ENCODE data around the gene FUT6. TPM values are rescaled to one million over a fixed set of nuclear protein-coding genes. Genes with fewer than 3 reads are reported as not detected.

FUT6 gene
- total RNA-seq, 4 donors from 2014 or later = 0.17 TPM; not detected in 3

DNA sequence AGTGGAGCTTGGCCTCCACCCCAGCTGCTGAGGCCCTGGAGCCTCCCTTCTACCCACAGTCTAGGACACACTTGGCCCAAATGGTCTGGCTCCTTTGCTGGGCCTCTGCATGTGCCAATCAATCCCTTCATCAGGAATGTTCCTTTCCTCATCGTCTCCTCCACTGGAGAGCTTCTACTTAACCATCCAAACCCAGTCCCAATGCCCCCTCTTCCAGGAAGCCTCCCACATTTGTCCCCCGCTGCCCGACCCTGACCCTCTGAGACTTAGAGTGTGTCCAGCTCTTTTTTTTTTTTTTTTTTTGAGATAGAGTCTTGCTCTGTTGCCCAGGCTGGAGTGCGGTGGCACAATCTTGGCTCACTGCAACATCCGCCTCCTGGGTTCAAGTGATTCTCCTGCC lies 51.1 kb downstream of the FUT6 start:
- intact Hi-C loops (cut with DNase I) = no loop called here
- H3K27ac ChIP-seq (replicated peaks in 1 of 4) = no peak overlapping the region
- H3K4me3 ChIP-seq = no peak overlapping the region
- H3K27me3 ChIP-seq = no peaks in the 10 kb centered on the region
- WGBS = 96% methylated on average over 5 of the region's 5 CpGs
- peaks cover 7 to 12% (median 9%) of the 10 kb centered on the region in 4 donors for H3K4me1 ChIP-seq
- TF ChIP-seq POLR2A (IDR thresholded peaks at IDR 0.05; ENCODE audit: low read depth) (no peak), POLR2AphosphoS5 (IDR thresholded peaks at IDR 0.05) (no peak), EP300 (IDR thresholded peaks at IDR 0.05) (no peak)
- TF ChIP-seq, protein P1, sequence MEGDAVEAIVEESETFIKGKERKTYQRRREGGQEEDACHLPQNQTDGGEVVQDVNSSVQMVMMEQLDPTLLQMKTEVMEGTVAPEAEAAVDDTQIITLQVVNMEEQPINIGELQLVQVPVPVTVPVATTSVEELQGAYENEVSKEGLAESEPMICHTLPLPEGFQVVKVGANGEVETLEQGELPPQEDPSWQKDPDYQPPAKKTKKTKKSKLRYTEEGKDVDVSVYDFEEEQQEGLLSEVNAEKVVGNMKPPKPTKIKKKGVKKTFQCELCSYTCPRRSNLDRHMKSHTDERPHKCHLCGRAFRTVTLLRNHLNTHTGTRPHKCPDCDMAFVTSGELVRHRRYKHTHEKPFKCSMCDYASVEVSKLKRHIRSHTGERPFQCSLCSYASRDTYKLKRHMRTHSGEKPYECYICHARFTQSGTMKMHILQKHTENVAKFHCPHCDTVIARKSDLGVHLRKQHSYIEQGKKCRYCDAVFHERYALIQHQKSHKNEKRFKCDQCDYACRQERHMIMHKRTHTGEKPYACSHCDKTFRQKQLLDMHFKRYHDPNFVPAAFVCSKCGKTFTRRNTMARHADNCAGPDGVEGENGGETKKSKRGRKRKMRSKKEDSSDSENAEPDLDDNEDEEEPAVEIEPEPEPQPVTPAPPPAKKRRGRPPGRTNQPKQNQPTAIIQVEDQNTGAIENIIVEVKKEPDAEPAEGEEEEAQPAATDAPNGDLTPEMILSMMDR (IDR thresholded peaks at IDR 0.05) = no peak
- peaks cover 59 to 67% (median 65%) of the 10 kb centered on the region in 4 donors for H3K36me3 ChIP-seq
- DNase-seq (ENCODE audit: extremely low spot score) = no peak
- no peaks in the 10 kb centered on the region for H3K9me3 ChIP-seq

DNA sequence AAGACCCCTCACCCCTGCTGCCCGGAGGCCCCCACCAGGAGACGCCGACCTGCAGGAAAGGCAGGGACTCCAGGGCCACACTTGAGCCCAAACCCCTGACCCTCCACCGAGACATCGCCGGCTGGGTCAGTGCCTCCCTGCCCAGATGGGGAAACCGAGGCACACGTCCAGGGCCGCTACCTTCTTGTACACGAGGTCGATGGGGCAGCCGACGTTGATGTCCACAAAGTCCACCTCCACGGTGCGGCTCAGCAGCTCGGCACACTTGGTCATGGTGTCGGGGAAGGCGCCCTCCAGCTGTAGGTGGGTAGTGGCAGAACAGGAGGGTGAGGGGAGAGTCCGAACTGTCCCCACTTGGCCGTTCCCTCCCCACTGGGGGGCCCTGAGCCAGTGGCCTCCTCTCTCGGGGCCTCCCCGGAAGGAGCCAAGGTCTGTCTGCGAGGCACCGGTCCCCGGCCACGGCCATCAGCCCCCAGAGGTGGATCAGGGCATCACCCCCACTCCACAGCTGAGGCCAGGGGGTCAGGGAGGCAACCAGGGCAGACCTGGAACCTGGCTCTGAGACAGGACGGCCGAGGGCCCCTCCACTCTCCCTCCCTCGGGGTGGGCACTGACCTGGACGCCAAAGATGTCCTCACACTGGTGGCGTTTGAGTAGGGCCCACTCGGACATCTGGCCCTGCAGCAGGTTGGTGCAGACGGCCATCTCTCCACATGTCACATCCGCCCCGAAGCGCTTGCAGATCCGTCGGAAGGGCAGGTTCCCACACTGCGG lies 51.9 kb downstream of the FUT6 start:
- Histone ChIP-seq H3K27me3 (no peaks in the 10 kb centered on the region), H3K4me3 (no peak overlapping the region), H3K9me3 (no peaks in the 10 kb centered on the region), H3K4me1 (peaks cover 7 to 12% (median 9%) of the 10 kb centered on the region in 4 donors), H3K36me3 (peaks cover 59 to 69% (median 65%) of the 10 kb centered on the region in 4 donors), H3K27ac (replicated peaks in 1 of 4) (no peak overlapping the region)
- TF ChIP-seq EP300 (IDR thresholded peaks at IDR 0.05) (no peak), POLR2AphosphoS5 (IDR thresholded peaks at IDR 0.05) (no peak)
- TF ChIP-seq, protein P1 (IDR thresholded peaks at IDR 0.05) = no peak
- WGBS = 81% methylated on average over 14 of the region's 39 CpGs
- no peak for DNase-seq (ENCODE audit: extremely low spot score)
- intact Hi-C loops (cut with DNase I) = no loop called here

DNA sequence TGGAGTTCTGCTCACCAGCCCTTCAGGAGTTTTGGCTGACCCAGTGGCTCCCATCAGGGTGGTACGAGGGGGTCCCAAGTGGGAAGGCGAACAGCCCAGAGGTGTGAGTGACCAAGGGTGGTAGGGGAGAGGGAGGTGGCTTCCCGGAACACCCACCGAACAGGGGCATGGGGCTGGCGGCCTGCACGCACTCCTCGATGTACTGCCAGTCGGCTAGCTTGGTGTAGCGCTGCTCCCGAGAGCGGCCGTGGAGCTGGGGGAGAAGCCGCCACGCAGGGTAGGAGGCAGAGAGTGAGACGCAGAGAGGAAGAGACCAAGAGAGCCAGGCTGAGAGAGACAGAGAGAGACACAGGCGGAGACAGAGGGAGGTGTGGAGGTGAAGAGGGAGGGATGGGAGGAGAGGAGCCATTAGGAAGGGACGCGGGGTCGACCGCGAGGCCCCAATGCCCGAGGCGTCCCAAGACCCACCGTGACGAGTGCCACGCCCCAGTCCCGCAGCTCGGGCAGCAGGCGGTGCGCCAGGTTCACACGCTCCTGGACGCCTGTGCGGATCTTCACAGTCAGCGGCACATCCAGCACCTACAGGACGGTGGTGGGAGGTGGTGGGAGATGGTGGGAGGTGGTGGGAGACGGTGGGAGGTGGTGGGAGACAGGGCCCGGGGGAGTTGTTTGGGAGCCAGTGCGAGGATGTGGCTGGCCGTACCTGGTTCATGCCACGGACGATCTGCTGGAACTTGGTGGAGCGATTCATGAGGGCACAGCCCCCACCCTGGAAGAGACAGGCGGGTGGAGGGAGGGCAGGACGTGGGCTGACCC lies 52.7 kb downstream of the FUT6 start:
- no peaks in the 10 kb centered on the region for H3K9me3 ChIP-seq
- no peak overlapping the region for H3K4me3 ChIP-seq
- H3K36me3 ChIP-seq = peaks cover 59 to 69% (median 65%) of the 10 kb centered on the region in 4 donors
- no peaks in the 10 kb centered on the region for H3K27me3 ChIP-seq
- no peak overlapping the region for H3K27ac ChIP-seq (replicated peaks in 1 of 4)
- TF ChIP-seq POLR2AphosphoS5 (IDR thresholded peaks at IDR 0.05) (no peak), EP300 (IDR thresholded peaks at IDR 0.05) (no peak), POLR2A (IDR thresholded peaks at IDR 0.05; ENCODE audit: low read depth) (no peak)
- TF ChIP-seq, protein P1 (IDR thresholded peaks at IDR 0.05) = no peak
- intact Hi-C loops (cut with DNase I) = no loop called here
- 89% methylated on average over 36 of the region's 44 CpGs for WGBS
- peaks cover 7 to 12% (median 9%) of the 10 kb centered on the region in 4 donors for H3K4me1 ChIP-seq
- DNase-seq (ENCODE audit: extremely low spot score) = no peak

DNA sequence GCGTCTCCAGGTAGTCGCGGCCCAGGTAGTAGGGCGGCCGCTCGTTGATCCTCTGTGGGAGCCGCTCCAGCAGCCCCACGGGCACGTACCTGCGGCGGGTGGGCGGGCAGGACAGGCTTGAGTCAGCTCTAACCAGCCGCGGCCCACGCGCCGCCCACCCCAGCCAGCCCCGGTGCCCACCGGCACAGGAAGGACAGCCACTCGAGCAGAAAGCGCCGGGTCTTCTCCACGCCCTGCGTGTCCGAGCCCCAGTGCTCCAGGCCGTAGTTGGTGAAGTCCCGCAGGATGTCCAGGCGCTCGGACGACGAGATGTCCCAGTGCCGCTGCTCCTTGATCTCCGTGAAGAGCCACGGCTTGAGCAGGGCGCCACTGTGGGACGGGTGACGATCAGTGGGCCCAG lies 54.1 kb downstream of the FUT6 start:
- no peak for TF ChIP-seq POLR2A (IDR thresholded peaks at IDR 0.05; ENCODE audit: low read depth)
- no peak for TF ChIP-seq POLR2AphosphoS5 (IDR thresholded peaks at IDR 0.05)
- no peak for TF ChIP-seq EP300 (IDR thresholded peaks at IDR 0.05)
- TF ChIP-seq, protein P1 (IDR thresholded peaks at IDR 0.05) = no peak
- intact Hi-C loops (cut with DNase I) = no loop called here
- Histone ChIP-seq H3K27ac (replicated peaks in 1 of 4) (no peak overlapping the region), H3K36me3 (peaks cover 59 to 69% (median 65%) of the 10 kb centered on the region in 4 donors), H3K4me1 (peaks cover 7 to 9% (median 8%) of the 10 kb centered on the region in 4 donors), H3K4me3 (no peak overlapping the region), H3K9me3 (no peaks in the 10 kb centered on the region), H3K27me3 (no peaks in the 10 kb centered on the region)
- WGBS = 96% methylated on average over 17 of the region's 37 CpGs
- DNase-seq (ENCODE audit: extremely low spot score) = no peak

Data from esophagus muscularis mucosa (tissue), 4 donors.